Natural killer cell treated with Interleukin-12 subunit alpha and Interleukin-12 subunit beta and Interleukin-15 and Interleukin-18, amount 100 ng/mL, for 72 hours (primary cell): ENCODE measurements around the gene CELF4. TPM values are rescaled to one million over a fixed set of nuclear protein-coding genes. Genes with fewer than 3 reads are reported as not detected.

ENCODE experiments used
- ATAC-seq, 2 donors: fragments of 150-1000 bp; cut with Tn5 transposase in 1 of 2; sonication (Bioruptor Pico), chemical (Tn5 transposase) in 1 of 2; 2 replicates each; pipeline ENCODE4 v1.10.0; 2021
- DNase-seq: peaks from one replicate; pipeline ENCODE4 v3.0.0; 2022; ENCODE audit warnings: low spot score
- H3K27ac Mint-ChIP-seq, 2 donors: 1 replicate in 1 of 2; 2 replicates in 1 of 2; pipeline ENCODE4 v1.8.0; 2022; ENCODE audit warnings: mixed read lengths in 2 of 2, mild to moderate bottlenecking in 1 of 2, moderate library complexity in 1 of 2
- H3K27me3 Mint-ChIP-seq, 2 donors: 1 replicate in 1 of 2; 2 replicates in 1 of 2; pipeline ENCODE4 v1.8.0; 2022; ENCODE audit warnings: mixed read lengths in 2 of 2
- H3K36me3 Mint-ChIP-seq: one replicate; pipeline ENCODE4 v1.8.0; 2022; ENCODE audit warnings: mixed read lengths
- H3K4me1 Mint-ChIP-seq, 2 donors: 1 replicate in 1 of 2; 2 replicates in 1 of 2; pipeline ENCODE4 v1.8.0; 2022; ENCODE audit warnings: low read depth in 2 of 2, mixed read lengths in 2 of 2, mild to moderate bottlenecking in 1 of 2
- H3K4me3 Mint-ChIP-seq: one replicate; pipeline ENCODE4 v1.8.0; 2022; ENCODE audit warnings: mixed read lengths
- H3K9me3 Mint-ChIP-seq: 2 replicates; pipeline ENCODE4 v1.8.0; 2022; ENCODE audit warnings: mixed read lengths
- total RNA-seq, 2 donors: library from RNA; stranded (reverse); gene quantifications; one replicate each; pipeline ENCODE4 v1.2.3, GENCODE V29; 2022

The CELF4 gene
- total RNA-seq, 2 donors from 2014 or later, result not detected

DNA sequence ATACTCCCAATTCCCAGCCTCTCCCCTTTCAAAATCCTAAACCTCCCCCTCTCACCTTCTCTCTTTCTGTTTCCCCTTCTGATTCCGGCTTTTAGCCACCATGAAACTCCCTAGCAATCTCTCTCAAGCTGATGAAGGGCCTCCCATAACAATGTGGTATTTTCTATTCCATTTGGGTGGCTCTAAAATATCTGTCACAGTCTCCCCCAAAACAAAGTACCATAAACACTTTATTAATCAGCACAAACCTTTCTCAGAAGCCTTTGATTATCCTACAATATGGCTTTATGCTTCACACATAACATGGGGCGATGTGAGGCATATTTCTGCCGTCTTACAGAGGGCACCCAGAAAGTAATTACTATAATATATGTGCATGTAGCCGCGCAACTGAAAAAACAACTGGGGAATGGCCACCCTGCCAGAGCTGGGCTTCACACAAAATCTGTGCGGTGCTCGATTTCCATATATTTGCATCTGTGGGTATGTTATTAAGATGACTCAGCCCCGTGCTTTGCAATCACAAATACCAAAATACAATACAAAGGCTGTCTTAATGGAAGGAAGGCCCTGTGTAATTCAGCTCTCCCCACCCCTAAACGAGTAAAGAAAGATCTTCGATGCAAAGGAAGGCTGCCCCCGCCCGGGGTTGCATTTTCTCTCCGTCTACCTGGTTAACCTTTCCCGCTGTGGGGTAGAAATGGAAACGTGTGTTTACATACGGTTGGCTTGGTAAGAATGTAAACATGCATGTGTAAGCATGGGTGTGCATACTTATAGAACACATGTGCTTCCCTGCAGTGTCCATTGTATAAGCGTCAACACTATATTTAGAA, 81.4 kb downstream of the CELF4 start:
- H3K4me1 Mint-ChIP-seq, result peaks cover 0 to 9% of the 10 kb centered on the region in 2 donors
- DNase-seq, result no peak
- H3K9me3 Mint-ChIP-seq, result no peaks in the 10 kb centered on the region
- no peak for ATAC-seq
- H3K27me3 Mint-ChIP-seq, result peaks cover 56 to 68% of the 10 kb centered on the region in 2 donors
- no peaks in the 10 kb centered on the region for H3K36me3 Mint-ChIP-seq
- H3K4me3 Mint-ChIP-seq, result no peak overlapping the region
- no peak overlapping the region for H3K27ac Mint-ChIP-seq

DNA sequence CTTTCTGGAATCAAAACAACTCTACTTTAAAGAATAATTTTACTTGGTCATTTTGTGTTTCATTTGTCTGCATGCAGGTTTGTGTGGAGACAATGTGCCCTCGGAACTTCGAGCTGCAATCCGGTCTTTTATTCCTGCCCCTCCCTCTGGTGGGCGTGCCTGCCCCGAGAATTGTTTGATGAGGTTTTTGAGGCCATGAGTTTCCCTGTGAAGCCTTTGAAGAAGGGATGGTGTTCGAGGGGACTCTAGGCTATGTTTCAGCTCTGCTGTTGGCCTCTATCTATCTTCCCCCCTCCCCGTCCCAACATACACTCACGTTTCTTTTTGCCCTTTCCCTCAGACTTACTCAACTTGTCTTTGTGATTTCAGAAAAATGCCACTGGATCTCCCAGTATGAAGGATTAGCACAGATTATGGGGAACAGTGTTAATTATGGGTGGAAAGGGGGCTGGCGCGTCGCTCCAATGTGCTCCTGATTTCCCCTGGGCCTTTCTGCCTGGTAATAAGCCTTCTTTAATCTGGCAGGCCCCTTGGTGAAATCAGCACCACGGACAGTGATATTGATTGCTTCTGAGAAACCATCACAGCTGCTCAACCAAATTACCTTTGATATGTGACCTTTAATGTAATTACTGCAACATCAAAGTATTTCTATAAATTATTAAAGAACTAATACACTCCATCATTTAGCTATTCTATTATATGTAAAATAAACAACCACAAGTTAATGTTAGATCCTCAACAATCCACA, 82.2 kb downstream of the CELF4 start:
- ATAC-seq (no peak), DNase-seq (no peak)
- Mint-ChIP-seq H3K4me3 (no peak overlapping the region), H3K4me1 (peaks cover 0 to 9% of the 10 kb centered on the region in 2 donors), H3K36me3 (no peaks in the 10 kb centered on the region), H3K27ac (no peak overlapping the region), H3K27me3 (peaks cover 54 to 66% of the 10 kb centered on the region in 2 donors), H3K9me3 (no peaks in the 10 kb centered on the region)

DNA sequence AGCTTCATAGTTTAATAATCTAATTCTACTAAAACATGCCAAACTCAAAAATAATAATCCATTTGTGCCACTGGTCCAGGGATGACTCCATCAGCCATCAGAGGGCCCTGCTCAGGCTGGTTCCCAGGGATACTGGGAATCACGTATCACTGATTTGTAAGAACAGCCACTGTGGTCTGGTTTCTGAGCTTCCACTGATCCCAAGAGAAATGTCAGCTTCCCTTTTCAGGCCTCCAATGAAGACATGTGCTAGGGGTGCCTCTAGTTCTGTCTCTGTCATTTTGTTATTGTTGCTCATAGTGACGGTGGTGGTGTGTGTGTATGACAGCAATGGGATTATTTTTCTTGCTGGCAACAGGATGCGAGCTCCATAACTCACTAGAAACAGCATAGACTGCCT, 83.2 kb downstream of the CELF4 start:
- no peaks in the 10 kb centered on the region for H3K9me3 Mint-ChIP-seq
- DNase-seq, result no peak
- H3K27me3 Mint-ChIP-seq, result peaks cover 47 to 56% of the 10 kb centered on the region in 2 donors
- no peak overlapping the region for H3K4me3 Mint-ChIP-seq
- no peaks in the 10 kb centered on the region for H3K36me3 Mint-ChIP-seq
- peaks cover 0 to 6% of the 10 kb centered on the region in 2 donors for H3K4me1 Mint-ChIP-seq
- no peak overlapping the region for H3K27ac Mint-ChIP-seq
- ATAC-seq, result no peak

DNA sequence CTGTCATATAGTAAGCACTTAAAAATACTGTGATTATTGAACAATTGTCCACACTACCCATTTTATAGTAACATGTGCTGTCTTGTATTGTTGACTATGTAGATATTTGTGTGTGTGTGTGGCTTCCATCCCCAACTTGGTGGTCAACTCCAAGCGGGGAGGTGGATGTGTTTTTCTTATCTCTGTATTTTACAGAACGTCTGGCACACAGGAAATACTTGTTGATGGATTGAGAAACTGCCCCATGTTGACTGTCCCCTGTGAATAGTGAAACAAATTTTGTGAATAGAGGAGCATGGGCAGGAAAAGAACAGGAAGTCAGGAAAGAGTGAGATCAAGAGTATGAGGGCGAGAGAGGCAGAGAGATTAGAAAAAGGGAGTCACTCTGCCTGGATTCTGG, 83.6 kb downstream of the CELF4 start:
- DNase-seq (no peak), ATAC-seq (no peak)
- Mint-ChIP-seq H3K27ac (no peak overlapping the region), H3K4me3 (no peak overlapping the region), H3K36me3 (no peaks in the 10 kb centered on the region), H3K9me3 (no peaks in the 10 kb centered on the region), H3K27me3 (peaks cover 44 to 52% of the 10 kb centered on the region in 2 donors), H3K4me1 (peaks cover 0 to 6% of the 10 kb centered on the region in 2 donors)

DNA sequence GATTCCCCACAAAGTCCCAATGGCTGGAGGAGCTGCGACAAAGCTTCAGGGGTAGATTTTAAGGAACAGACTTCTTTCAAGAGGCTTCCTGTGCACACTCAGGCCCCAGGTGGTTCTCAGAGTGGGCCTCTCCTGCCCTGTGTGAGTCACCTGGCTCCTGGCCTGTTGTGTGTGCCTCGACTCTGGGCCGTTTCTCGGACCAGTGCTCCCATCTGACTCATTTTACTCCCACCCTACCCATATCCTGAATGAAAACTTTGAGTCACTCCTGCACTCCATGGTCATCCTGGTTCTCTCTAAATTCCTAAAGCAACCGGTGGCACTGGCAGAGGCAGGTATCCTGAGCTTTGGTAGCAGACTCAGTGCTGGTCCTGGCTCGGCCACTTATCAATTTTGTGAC, 84.1 kb downstream of the CELF4 start:
- DNase-seq, result no peak
- ATAC-seq, result no peak
- no peaks in the 10 kb centered on the region for H3K36me3 Mint-ChIP-seq
- no peak overlapping the region for H3K27ac Mint-ChIP-seq
- H3K27me3 Mint-ChIP-seq, result peaks cover 41 to 47% of the 10 kb centered on the region in 2 donors
- no peaks in the 10 kb centered on the region for H3K9me3 Mint-ChIP-seq
- H3K4me3 Mint-ChIP-seq, result no peak overlapping the region
- peaks cover 0 to 6% of the 10 kb centered on the region in 2 donors for H3K4me1 Mint-ChIP-seq

DNA sequence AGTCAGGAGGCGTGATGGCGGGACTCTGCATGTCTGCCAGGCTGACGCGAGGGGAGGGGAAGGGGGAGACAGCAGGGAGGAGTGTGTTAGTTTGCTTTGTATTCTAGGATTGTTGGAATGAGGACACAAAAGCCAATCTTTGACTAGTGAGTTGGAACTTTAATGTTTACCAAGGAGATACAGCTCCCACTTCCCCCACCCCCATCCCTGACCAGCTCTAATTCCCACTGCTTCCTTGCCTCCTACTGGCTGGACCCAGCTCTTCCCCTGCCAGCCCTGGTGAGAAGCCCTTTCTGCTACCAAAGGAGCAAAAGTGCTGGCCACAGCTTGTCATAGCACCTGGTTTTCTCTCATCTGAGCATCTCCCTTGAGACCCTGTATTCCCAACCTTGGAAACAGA, 84.5 kb downstream of the CELF4 start:
- Mint-ChIP-seq H3K27ac (no peak overlapping the region), H3K4me1 (peaks cover 0 to 4% of the 10 kb centered on the region in 2 donors), H3K36me3 (no peaks in the 10 kb centered on the region), H3K9me3 (no peaks in the 10 kb centered on the region), H3K4me3 (no peak overlapping the region), H3K27me3 (peaks cover 40 to 43% of the 10 kb centered on the region in 2 donors)
- DNase-seq (no peak), ATAC-seq (no peak)

DNA sequence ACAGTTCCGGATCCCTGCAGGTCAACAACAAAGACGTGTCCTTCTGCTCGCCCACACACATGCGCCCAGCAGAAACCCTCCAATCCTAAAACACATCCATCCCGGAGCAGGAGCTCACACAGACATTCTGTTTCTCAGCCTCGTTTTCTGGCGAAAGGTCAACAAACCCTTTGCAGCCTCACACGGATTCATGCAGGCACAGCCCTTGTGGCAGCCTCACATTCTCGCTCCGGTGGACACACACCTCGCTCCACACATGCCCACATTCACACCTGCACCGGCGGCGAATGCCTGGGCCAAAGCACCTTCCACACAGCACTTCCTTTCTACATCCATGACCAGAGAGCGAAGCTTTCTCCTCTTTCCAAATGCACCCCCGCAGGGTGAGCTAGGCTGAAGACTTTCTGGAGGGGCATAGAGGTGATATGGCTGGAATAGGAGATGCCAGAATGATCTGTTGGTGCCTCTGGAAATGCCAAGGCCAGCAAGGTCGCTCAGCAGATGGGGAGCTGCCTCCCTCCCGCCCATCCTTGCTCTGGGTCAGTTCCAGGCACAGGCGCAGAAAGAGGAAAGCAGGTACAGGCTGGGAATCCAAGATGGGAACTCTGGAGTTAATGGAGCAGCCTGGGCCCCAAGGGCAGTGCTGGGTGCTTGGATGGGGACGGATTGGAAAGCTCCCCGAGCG, 88.8 kb downstream of the CELF4 start:
- no peak for DNase-seq
- H3K27ac Mint-ChIP-seq, result no peak overlapping the region
- no peak for ATAC-seq
- no peak overlapping the region for H3K4me3 Mint-ChIP-seq
- H3K36me3 Mint-ChIP-seq, result no peaks in the 10 kb centered on the region
- H3K4me1 Mint-ChIP-seq, result no peaks in the 10 kb centered on the region
- H3K9me3 Mint-ChIP-seq, result no peaks in the 10 kb centered on the region
- H3K27me3 Mint-ChIP-seq, result peaks cover 14 to 20% of the 10 kb centered on the region in 2 donors

DNA sequence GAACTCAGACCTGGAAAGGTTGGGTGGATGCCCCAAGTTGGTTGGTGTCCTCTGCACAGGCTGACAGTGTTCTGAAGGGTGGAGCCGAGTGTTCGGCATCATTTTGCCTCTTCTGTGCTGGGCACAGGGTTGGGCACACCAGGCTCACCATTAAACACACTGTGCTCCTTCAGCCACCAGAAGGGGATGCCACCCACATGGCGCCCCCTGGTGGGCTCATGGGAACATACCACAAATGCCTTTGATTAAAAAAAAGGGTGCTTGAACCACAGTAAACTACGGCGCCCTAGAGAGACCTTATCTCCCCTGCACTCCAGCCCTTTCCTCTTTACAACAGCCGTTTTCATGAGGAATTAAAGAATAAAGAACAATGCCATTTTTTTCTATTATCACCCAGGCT, 89.4 kb downstream of the CELF4 start:
- no peak for DNase-seq

DNA sequence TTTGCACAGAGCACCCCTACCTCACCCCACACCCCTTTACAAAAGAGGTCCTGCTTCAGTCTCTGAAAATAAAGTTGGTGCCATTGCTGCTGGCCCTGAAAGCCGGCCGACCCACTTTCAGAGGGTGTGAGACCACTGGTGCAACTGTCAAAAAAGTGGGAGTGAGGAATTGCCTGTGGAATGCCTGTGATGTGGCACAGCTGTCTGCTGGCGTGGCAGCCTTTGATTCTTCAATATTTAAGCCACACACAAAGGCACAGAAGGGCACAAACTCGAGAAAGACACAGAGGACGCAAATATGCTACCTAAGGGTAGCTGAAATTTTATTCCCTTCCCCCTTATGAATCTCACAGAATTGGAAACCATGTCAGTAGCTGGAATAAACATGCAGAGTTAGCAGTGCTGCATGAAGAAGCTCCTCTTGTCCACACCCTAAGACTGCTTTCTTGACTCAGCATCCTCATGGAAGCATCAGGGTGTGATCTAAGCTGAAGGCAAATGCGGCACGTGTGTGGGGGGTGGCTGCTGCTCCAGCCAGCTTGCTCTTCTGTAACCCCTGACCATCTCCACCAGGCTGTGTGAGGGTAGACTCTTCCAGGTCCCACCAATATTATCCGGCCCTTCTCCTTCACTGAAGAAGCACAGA, 92.3 kb downstream of the CELF4 start:
- Mint-ChIP-seq H3K27me3 (peaks cover 0 to 10% of the 10 kb centered on the region in 2 donors), H3K27ac (no peak overlapping the region), H3K9me3 (no peaks in the 10 kb centered on the region), H3K36me3 (no peaks in the 10 kb centered on the region), H3K4me1 (no peaks in the 10 kb centered on the region), H3K4me3 (no peak overlapping the region)
- ATAC-seq (no peak), DNase-seq (no peak)

More for the DNA sequence above, 89.4 kb downstream of the CELF4 start:
- Mint-ChIP-seq H3K27me3 (peaks cover 14 to 18% of the 10 kb centered on the region in 2 donors), H3K4me3 (no peak overlapping the region), H3K4me1 (no peaks in the 10 kb centered on the region), H3K36me3 (no peaks in the 10 kb centered on the region), H3K9me3 (no peaks in the 10 kb centered on the region), H3K27ac (no peak overlapping the region)
- no peak for ATAC-seq

DNA sequence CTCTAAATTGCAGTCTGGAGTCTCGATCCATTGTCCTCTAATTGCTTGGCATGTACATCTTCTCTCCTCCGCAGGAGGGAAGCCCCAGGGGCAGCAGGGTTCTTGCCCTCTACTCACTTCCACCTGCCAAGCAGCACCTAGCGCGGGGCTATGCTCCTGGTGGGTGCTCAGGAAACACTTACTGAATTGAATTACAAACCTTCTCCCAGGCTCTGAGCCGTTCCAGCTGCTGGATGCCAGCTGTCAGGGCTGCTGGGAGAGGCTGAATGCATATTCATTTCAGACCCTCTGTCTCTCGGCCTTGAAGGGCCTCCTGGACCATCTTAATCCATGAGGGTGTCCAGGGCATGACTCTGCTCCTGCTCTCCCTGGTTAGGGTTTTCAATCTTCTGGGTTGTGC, 94.0 kb downstream of the CELF4 start:
- no peak overlapping the region for H3K4me3 Mint-ChIP-seq
- H3K27ac Mint-ChIP-seq, result no peak overlapping the region
- no peak for DNase-seq
- H3K36me3 Mint-ChIP-seq, result no peaks in the 10 kb centered on the region
- peaks cover 0 to 6% of the 10 kb centered on the region in 2 donors for H3K27me3 Mint-ChIP-seq
- H3K4me1 Mint-ChIP-seq, result no peaks in the 10 kb centered on the region
- H3K9me3 Mint-ChIP-seq, result no peaks in the 10 kb centered on the region
- ATAC-seq, result no peak

DNA sequence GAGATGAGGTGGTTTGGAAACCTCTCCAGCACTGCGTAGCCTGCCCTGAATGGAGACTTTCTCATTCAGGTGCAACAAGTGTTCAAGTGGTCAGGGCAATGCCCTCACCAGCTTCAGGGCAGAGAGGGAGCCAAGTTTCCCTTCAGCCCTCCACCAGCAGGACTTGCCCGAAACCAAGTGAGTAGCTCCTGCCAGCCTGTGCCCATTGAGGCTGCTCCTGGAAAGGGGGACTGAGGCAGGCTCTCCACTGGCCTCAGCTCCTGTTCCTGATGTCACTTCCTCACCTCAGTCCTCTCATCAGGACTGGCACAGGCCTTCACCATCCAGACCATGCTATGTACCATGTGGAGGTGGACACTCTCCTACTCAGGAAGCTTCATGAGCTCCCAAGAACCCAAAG, 94.6 kb downstream of the CELF4 start:
- ATAC-seq (peak in 1 of 2 donors; percentile 25), DNase-seq (no peak)
- H3K4me1 Mint-ChIP-seq, result no peaks in the 10 kb centered on the region
- no peaks in the 10 kb centered on the region for H3K9me3 Mint-ChIP-seq
- H3K36me3 Mint-ChIP-seq, result no peaks in the 10 kb centered on the region
- H3K4me3 Mint-ChIP-seq, result no peak overlapping the region
- peaks cover 0 to 6% of the 10 kb centered on the region in 2 donors for H3K27me3 Mint-ChIP-seq
- no peak overlapping the region for H3K27ac Mint-ChIP-seq

DNA sequence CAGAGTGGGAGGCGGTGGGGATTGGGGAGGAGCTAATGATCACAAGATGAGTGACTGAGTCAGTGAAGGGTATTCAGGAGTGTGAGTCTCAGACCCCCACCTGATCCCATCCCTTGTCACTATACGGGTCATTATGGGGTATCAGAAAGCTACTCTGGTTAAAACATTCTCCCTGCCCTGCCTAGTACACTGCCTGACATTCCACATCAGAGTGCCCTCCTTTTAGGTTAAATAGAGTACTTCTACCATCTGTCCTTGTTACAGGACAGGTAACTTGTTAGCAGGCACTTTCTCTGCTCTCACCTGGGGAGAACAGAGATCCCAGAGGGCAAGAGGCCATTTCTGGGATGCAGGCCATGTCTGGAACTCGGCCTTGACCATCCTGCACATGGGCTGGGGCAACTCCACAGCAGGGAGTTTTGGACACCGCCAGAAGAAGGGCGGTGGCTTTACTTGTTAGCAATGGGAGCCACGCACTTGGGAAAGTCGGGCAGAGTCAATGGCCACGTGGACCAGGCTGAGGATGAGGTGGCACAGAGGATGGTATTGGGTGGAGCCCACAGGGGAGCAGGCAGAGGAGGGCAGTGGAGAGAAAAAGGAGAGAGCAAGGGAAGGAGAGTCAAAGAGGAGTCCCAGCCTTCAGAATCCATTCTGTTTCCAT, 98.5 kb downstream of the CELF4 start:
- Mint-ChIP-seq H3K36me3 (no peaks in the 10 kb centered on the region), H3K4me3 (no peak overlapping the region), H3K27me3 (peaks cover 0 to 9% of the 10 kb centered on the region in 2 donors), H3K9me3 (no peaks in the 10 kb centered on the region), H3K4me1 (no peaks in the 10 kb centered on the region), H3K27ac (no peak overlapping the region)
- DNase-seq (no peak), ATAC-seq (no peak)

DNA sequence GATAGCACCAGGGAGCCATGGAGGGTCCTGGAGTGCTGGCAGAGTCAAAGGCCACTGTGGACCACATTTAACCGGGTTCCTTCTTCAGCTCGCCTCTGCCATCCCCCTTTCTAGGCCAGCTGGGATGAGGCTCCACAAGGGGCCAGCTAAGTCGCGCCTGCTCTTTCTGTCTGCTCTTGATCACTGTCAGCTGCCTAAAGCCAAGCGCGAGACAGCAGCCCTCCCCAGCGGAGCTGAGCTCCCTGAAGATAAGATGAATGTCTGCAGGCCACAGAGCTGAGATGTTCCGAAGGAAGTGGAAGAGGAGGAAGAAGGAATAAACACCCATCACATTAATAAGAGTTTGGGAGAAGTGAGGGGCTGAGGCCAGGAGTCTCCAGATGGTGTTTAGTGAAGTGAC, 99.6 kb downstream of the CELF4 start:
- ATAC-seq (no peak), DNase-seq (no peak)
- no peak overlapping the region for H3K27ac Mint-ChIP-seq
- H3K4me1 Mint-ChIP-seq, result no peaks in the 10 kb centered on the region
- H3K4me3 Mint-ChIP-seq, result no peak overlapping the region
- peaks cover 0 to 7% of the 10 kb centered on the region in 2 donors for H3K27me3 Mint-ChIP-seq
- H3K9me3 Mint-ChIP-seq, result no peaks in the 10 kb centered on the region
- no peaks in the 10 kb centered on the region for H3K36me3 Mint-ChIP-seq
